Measurements from ENCODE around the gene VAMP4. TPM values are rescaled to one million over a fixed set of nuclear protein-coding genes. Genes with fewer than 3 reads are reported as not detected.

VAMP4 gene
- total and polyA plus RNA-seq, 2 experiments from 2014 or later = 7.3 to 7.4 TPM

- TF ChIP-seq CTCF (conservative IDR thresholded peaks at IDR 0.05; ENCODE audit: low read depth in 2 of 2) (no peak), ZNF331 (CRISPR knock-in tag; IDR thresholded peaks at IDR 0.05; ENCODE audit: low read depth) (no peak), EZH2 (IDR thresholded peaks at IDR 0.05; ENCODE audit: low read depth, unreplicated experiment) (no peak), EZH2phosphoT487 (IDR thresholded peaks at IDR 0.05; ENCODE audit: unreplicated experiment) (no peak), CREB1 (CRISPR knock-in tag; IDR thresholded peaks at IDR 0.05; ENCODE audit: low read depth) (no peak), POLR2AphosphoS5 (IDR thresholded peaks at IDR 0.05; ENCODE audit: low read depth) (no peak), ETS1 (IDR thresholded peaks at IDR 0.05) (no peak)
Observed at GRCh38 chr1:171711643-171712042, 30.2 kb downstream of the VAMP4 start (continued).

GRCh38 chr1:171707583-171707982 lies 34.3 kb downstream of the VAMP4 start:
- Mint-ChIP-seq H3K4me3 (no peak overlapping the region), H3K36me3 (ENCODE audit: low read depth) (no peaks in the 10 kb centered on the region), H3K4me1 (no peaks in the 10 kb centered on the region), H3K27me3 (ENCODE audit: insufficient read depth, low read depth, poor library complexity) (no peaks in the 10 kb centered on the region), H3K9me3 (no peaks in the 10 kb centered on the region), H3K27ac (no peak overlapping the region)
- ATAC-seq (no peak), DNase-seq (ENCODE audit: low spot score) (no peak)
- TF ChIP-seq NANOG (IDR thresholded peaks at IDR 0.05; ENCODE audit: borderline replicate concordance) (no peak), ETS1 (IDR thresholded peaks at IDR 0.05) (no peak), ZNF114 (CRISPR knock-in tag; IDR thresholded peaks at IDR 0.05) (no peak), EZH2 (IDR thresholded peaks at IDR 0.05; ENCODE audit: low read depth, unreplicated experiment) (no peak), ZNF462 (CRISPR knock-in tag; IDR thresholded peaks at IDR 0.05) (no peak), POLR2AphosphoS5 (IDR thresholded peaks at IDR 0.05; ENCODE audit: low read depth) (no peak), ZNF331 (CRISPR knock-in tag; IDR thresholded peaks at IDR 0.05; ENCODE audit: low read depth) (no peak), EZH2phosphoT487 (IDR thresholded peaks at IDR 0.05; ENCODE audit: unreplicated experiment) (no peak), CTCF (conservative IDR thresholded peaks at IDR 0.05; ENCODE audit: low read depth in 2 of 2) (no peak), JUNB (IDR thresholded peaks at IDR 0.05; ENCODE audit: unreplicated experiment) (no peak)
- no peak overlapping the region for H3K4me3 ChIP-seq
- H2AFZ ChIP-seq = no peak overlapping the region
- H3K36me3 ChIP-seq (ENCODE audit: insufficient read depth) = no peaks in the 10 kb centered on the region
- no peaks in the 10 kb centered on the region for H3K27me3 ChIP-seq (ENCODE audit: insufficient read depth)
- H3K4me1 ChIP-seq (ENCODE audit: insufficient read depth) = no peaks in the 10 kb centered on the region
- no peaks in the 10 kb centered on the region for H3K9me2 ChIP-seq (ENCODE audit: insufficient read depth)
- no peaks in the 10 kb centered on the region for H3F3A ChIP-seq (replicated peaks; ENCODE audit: low read depth)
- no peaks in the 10 kb centered on the region for H3K79me2 ChIP-seq (replicated peaks; ENCODE audit: insufficient read depth)
- H4K20me1 ChIP-seq (replicated peaks; ENCODE audit: insufficient read depth) = no peaks in the 10 kb centered on the region
- no peak overlapping the region for H3K4me2 ChIP-seq
- H3K27ac ChIP-seq (ENCODE audit: low read depth) = no peak overlapping the region

All from GM23338 (cell line).